ENCODE results near the gene TTC7B. TPM values are rescaled to one million over a fixed set of nuclear protein-coding genes. Genes with fewer than 3 reads are reported as not detected.

The TTC7B gene
- total and polyA plus RNA-seq, 12 donors: 10.0 to 58.4 (median 24.7) TPM

GRCh38 chr14:90628825-90629224 is 187.4 kb downstream of the TTC7B start:
- Histone ChIP-seq H3K4me1 (replicated peaks in 1 of 2) (peaks cover 27 to 29% of the 10 kb centered on the region in 2 donors), H3K4me3 (no peak overlapping the region), H3K27ac (peak overlapping the region in 1 of 5 donors; percentile 25), H3K36me3 (replicated peaks in 1 of 2) (no peaks in the 10 kb centered on the region), H3K9me3 (replicated peaks in 1 of 3) (no peaks in the 10 kb centered on the region), H3K27me3 (no peaks in the 10 kb centered on the region)
- TF ChIP-seq POLR2A (IDR thresholded peaks at IDR 0.05) (no peak), CTCF (IDR thresholded peaks at IDR 0.05) (no peak)
- intact Hi-C loops (cut with DNase I): no loop called here
- DNase-seq: peak; percentile 69 to 81 (median 75)
- 38 to 66% (median 55%) methylated on average over 5 to 8 of the region's 8 CpGs for WGBS, 4 donors

- H3K27ac ChIP-seq: no peak overlapping the region
- no peak overlapping the region for H3K4me3 ChIP-seq
- WGBS, 4 donors: 88 to 94% (median 90%) methylated on average over 9 of the region's 9 CpGs
- no peak for DNase-seq
- H3K27me3 ChIP-seq: no peaks in the 10 kb centered on the region
- no peaks in the 10 kb centered on the region for H3K36me3 ChIP-seq (replicated peaks in 1 of 2)
- intact Hi-C loops (cut with DNase I): no loop called here
- no peaks in the 10 kb centered on the region for H3K9me3 ChIP-seq (replicated peaks in 1 of 3)
- H3K4me1 ChIP-seq (replicated peaks in 1 of 2): peaks cover 28 to 29% of the 10 kb centered on the region in 2 donors
- no peak for TF ChIP-seq POLR2A (IDR thresholded peaks at IDR 0.05)
- TF ChIP-seq CTCF (IDR thresholded peaks at IDR 0.05): no peak
Measured at GRCh38 chr14:90627478-90627877, 188.8 kb downstream of the TTC7B start.

- no peak overlapping the region for H3K4me3 ChIP-seq
- TF ChIP-seq POLR2A (IDR thresholded peaks at IDR 0.05) (no peak), CTCF (IDR thresholded peaks at IDR 0.05) (no peak)
- 91 to 100% (median 95%) methylated on average over 5 to 7 of the region's 7 CpGs for WGBS, 4 donors
- no peaks in the 10 kb centered on the region for H3K27me3 ChIP-seq
- H3K36me3 ChIP-seq (replicated peaks in 1 of 2): no peaks in the 10 kb centered on the region
- intact Hi-C loops (cut with DNase I): no loop called here
- peaks cover 28 to 29% of the 10 kb centered on the region in 2 donors for H3K4me1 ChIP-seq (replicated peaks in 1 of 2)
- no peak overlapping the region for H3K27ac ChIP-seq
- DNase-seq: peak in 1 of 7 donors; percentile 39
- no peaks in the 10 kb centered on the region for H3K9me3 ChIP-seq (replicated peaks in 1 of 3)
Measured at GRCh38 chr14:90626550-90626949, 189.7 kb downstream of the TTC7B start.

- H3K4me3 ChIP-seq: peak overlapping the region in 1 of 4 donors; percentile 8
- WGBS, 4 donors: 87 to 96% (median 87%) methylated on average over 6 to 8 of the region's 8 CpGs
- peak overlapping the region in 2 of 5 donors; percentile 72 to 83 for H3K27ac ChIP-seq
- no peaks in the 10 kb centered on the region for H3K27me3 ChIP-seq
- no peaks in the 10 kb centered on the region for H3K36me3 ChIP-seq (replicated peaks in 1 of 2)
- no peak for DNase-seq
- no peaks in the 10 kb centered on the region for H3K9me3 ChIP-seq (replicated peaks in 1 of 3)
- intact Hi-C loops (cut with DNase I): no loop called here
- peaks cover 28 to 29% of the 10 kb centered on the region in 2 donors for H3K4me1 ChIP-seq (replicated peaks in 1 of 2)
- TF ChIP-seq POLR2A (IDR thresholded peaks at IDR 0.05) (no peak), CTCF (IDR thresholded peaks at IDR 0.05) (no peak)
Measured at GRCh38 chr14:90625445-90625844, 190.8 kb downstream of the TTC7B start.

All from adrenal gland (tissue), 12 donors.